Gastrocnemius medialis (tissue), 4 donors: Measurements from ENCODE around the gene TMEM252.

Source experiments
- POLR2A ChIP-seq, 2 donors: fragments of 450-650 bp; IDR thresholded peaks; one replicate each; pipeline ENCODE4 v1.6.1; 2017; ENCODE audit warnings: antibody characterized with exemption in 2 of 2, mild to moderate bottlenecking in 2 of 2, moderate library complexity in 2 of 2
- TF ChIP-seq, protein P1 (sequence below), 5 experiments: fragments of 450-650 bp in 3 of 5; fragments of 200-600 bp in 2 of 5; sonication (generic) in 2 of 5; IDR thresholded peaks in 4 of 5; conservative IDR thresholded peaks in 1 of 5; 1 replicate in 4 of 5; 2 replicates in 1 of 5; pipeline ENCODE4 v1.5.1; 2016 to 2019; ENCODE audit warnings: antibody characterized with exemption in 5 of 5, mild to moderate bottlenecking in 3 of 5, moderate library complexity in 3 of 5

DNA sequence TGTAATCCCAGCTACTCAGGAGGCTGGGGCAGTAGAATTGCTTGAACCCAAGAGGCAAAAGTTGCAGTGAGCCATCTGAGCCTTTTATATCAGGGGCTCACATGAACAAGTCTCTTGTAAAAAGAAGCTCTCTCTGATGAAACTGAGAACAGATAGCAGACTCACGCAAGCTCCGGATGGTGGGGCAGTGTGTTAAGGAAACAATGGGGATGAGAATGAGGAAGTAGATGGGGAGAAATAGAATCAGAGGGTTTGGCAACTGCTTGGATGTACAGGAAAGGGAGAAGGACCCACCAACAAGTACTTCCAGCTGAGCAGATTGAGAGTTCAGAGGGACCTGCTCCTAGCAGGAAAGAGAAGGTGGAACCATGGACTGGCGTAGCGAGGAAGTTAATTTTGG lies 18.6 kb downstream of the TMEM252 start:
- TF ChIP-seq, protein P1, sequence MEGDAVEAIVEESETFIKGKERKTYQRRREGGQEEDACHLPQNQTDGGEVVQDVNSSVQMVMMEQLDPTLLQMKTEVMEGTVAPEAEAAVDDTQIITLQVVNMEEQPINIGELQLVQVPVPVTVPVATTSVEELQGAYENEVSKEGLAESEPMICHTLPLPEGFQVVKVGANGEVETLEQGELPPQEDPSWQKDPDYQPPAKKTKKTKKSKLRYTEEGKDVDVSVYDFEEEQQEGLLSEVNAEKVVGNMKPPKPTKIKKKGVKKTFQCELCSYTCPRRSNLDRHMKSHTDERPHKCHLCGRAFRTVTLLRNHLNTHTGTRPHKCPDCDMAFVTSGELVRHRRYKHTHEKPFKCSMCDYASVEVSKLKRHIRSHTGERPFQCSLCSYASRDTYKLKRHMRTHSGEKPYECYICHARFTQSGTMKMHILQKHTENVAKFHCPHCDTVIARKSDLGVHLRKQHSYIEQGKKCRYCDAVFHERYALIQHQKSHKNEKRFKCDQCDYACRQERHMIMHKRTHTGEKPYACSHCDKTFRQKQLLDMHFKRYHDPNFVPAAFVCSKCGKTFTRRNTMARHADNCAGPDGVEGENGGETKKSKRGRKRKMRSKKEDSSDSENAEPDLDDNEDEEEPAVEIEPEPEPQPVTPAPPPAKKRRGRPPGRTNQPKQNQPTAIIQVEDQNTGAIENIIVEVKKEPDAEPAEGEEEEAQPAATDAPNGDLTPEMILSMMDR (IDR thresholded peaks at IDR 0.05 in 4 of 5, conservative IDR thresholded peaks at IDR 0.05 in 1 of 5) = no peak
- no peak for TF ChIP-seq POLR2A (IDR thresholded peaks at IDR 0.05)
